ENCODE measurements around the gene FOXL2. TPM values are rescaled to one million over a fixed set of nuclear protein-coding genes. Genes with fewer than 3 reads are reported as not detected.

Gene FOXL2
- total and polyA plus RNA-seq, 9 of the 15 experiments (the other 6 are each of a cell fraction or from before 2014, with no cell fraction given) = 0.27 to 22.1 (median 3.2) TPM

GRCh38 chr3:138935863-138936740 is 10.8 kb downstream of the FOXL2 start (continued):
- TF ChIP-seq ZNF197 (CRISPR knock-in tag; IDR thresholded peaks at IDR 0.05; ENCODE audit: low read depth) = no peak
- TF ChIP-seq CREB5 (CRISPR knock-in tag; IDR thresholded peaks at IDR 0.05) = no peak
- TF ChIP-seq MAZ (CRISPR knock-in tag; conservative IDR thresholded peaks at IDR 0.05 in 1 of 2, IDR thresholded peaks at IDR 0.05 in 1 of 2) = peak in 1 of 2 experiments; percentile 71; a peak in 1 of 4 replicates
- TF ChIP-seq PBX2 (CRISPR knock-in tag; IDR thresholded peaks at IDR 0.05; ENCODE audit: low read depth) = no peak
- TF ChIP-seq PBX2 (tag; conservative IDR thresholded peaks at IDR 0.05; ENCODE audit: low read depth) = no peak
- no peak for TF ChIP-seq TSC22D4 (tag; IDR thresholded peaks at IDR 0.05)
- TF ChIP-seq NFIX (CRISPR knock-in tag; IDR thresholded peaks at IDR 0.05; ENCODE audit: low read depth) = no peak
- no peak for TF ChIP-seq ZNF436 (CRISPR knock-in tag; IDR thresholded peaks at IDR 0.05)
- no peak for TF ChIP-seq ATF4 (CRISPR knock-in tag; IDR thresholded peaks at IDR 0.05)
- TF ChIP-seq ETV5 (CRISPR knock-in tag; IDR thresholded peaks at IDR 0.05; ENCODE audit: low read depth) = peak; percentile 75; the same call in 1 of the 2 replicates
- peak; percentile 44; the same call in 1 of the 2 replicates for TF ChIP-seq PML (IDR thresholded peaks at IDR 0.05; ENCODE audit: low read length)
- no peak for TF ChIP-seq PRMT5 (CRISPR knock-in tag; IDR thresholded peaks at IDR 0.05)
- TF ChIP-seq KLF10 (CRISPR knock-in tag; IDR thresholded peaks at IDR 0.05) = no peak
- TF ChIP-seq ZNF354B (CRISPR knock-in tag; IDR thresholded peaks at IDR 0.05) = no peak
- no peak for TF ChIP-seq ZNF263 (CRISPR knock-in tag; IDR thresholded peaks at IDR 0.05; ENCODE audit: borderline replicate concordance)
- no peak for TF ChIP-seq NCOR1 (IDR thresholded peaks at IDR 0.05)
- no peak for TF ChIP-seq SMARCE1 (IDR thresholded peaks at IDR 0.05)
- no peak for TF ChIP-seq PRPF4 (IDR thresholded peaks at IDR 0.05; ENCODE audit: insufficient read depth, low read depth, low read length, poor library complexity, severe bottlenecking)
- no peak for TF ChIP-seq TBL1XR1 (IDR thresholded peaks at IDR 0.05; ENCODE audit: low read length in 2 of 2)
- peak; percentile 83 to 88 (median 87) for TF ChIP-seq CTCF (IDR thresholded peaks at IDR 0.05 in 2 of 3, conservative IDR thresholded peaks at IDR 0.05 in 1 of 3; ENCODE audit: insufficient read depth in 2 of 3, low read depth in 1 of 3, low read length in 3 of 3)
- TF ChIP-seq ATF1 (CRISPR knock-in tag; IDR thresholded peaks at IDR 0.05) = no peak
- peak; percentile 29; the same call in 1 of the 2 replicates for TF ChIP-seq ATF1 (tag; IDR thresholded peaks at IDR 0.05)
- no peak for TF ChIP-seq MTA2 (IDR thresholded peaks at IDR 0.05; ENCODE audit: low read depth)
